ENCODE data around the gene SSB.

The SSB gene

GRCh38 chr2:169823996-169824372 lies 25.3 kb downstream of the SSB start:
- H3F3A ChIP-seq (ENCODE audit: insufficient read depth, low read length) = 0 out of 2 replicates have a peak, but pooled peaks cover 5% of the 10 kb centered on the region

GRCh38 chr2:169824373-169825333 lies 26.0 kb downstream of the SSB start, which contains the start of gene METTL5:
METTL5 (minus strand) TSS chr2:169824905; CDS start chr2:169824597, 308 bp downstream.
- TF ChIP-seq EZH2phosphoT487 (IDR thresholded peaks at IDR 0.05; ENCODE audit: low read length) (no peak), CTCF (IDR thresholded peaks at IDR 0.05; ENCODE audit: low read length) (peak; percentile 98)

More at GRCh38 chr2:169823996-169824372, 25.3 kb downstream of the SSB start:
- no peak for TF ChIP-seq EZH2phosphoT487 (IDR thresholded peaks at IDR 0.05; ENCODE audit: low read length)
- no peaks in the 10 kb centered on the region for H3K27me3 ChIP-seq (replicated peaks; ENCODE audit: insufficient read depth, low read length)
- peak overlapping the region; percentile 79 for H3K9ac ChIP-seq (ENCODE audit: low read length)
- H3K36me3 ChIP-seq (replicated peaks; ENCODE audit: insufficient read depth, low read length) = no peaks in the 10 kb centered on the region
- H3K4me2 ChIP-seq (ENCODE audit: low read depth, low read length) = peak overlapping the region; percentile 81
- H3K9me2 ChIP-seq (replicated peaks; ENCODE audit: insufficient read depth, low read length) = no peaks in the 10 kb centered on the region
- peaks cover 48% of the 10 kb centered on the region for H3K79me2 ChIP-seq (ENCODE audit: low read length)
- no peaks in the 10 kb centered on the region for H3K9me3 ChIP-seq (replicated peaks; ENCODE audit: insufficient read depth, low read length)
- H3K4me1 ChIP-seq (ENCODE audit: low read length) = peaks cover 14% of the 10 kb centered on the region
- peaks cover 4% of the 10 kb centered on the region for H4K20me1 ChIP-seq (ENCODE audit: insufficient read depth, low read length)
- peak overlapping the region; percentile 35; the same call in 1 of the 2 replicates for H3K27ac ChIP-seq (ENCODE audit: low read length)
- H3K4me3 ChIP-seq (ENCODE audit: low read length) = peak overlapping the region; percentile 91
- H2AFZ ChIP-seq (ENCODE audit: low read length) = peak overlapping the region; percentile 92
- DNase-seq = no peak

GRCh38 chr2:169827272-169828140 lies 28.8 kb downstream of the SSB start, which contains the start of gene UBR3:
UBR3 (plus strand) TSS chr2:169827454; CDS start chr2:169827508, 54 bp downstream.
- Histone ChIP-seq H3K4me3 (ENCODE audit: low read length) (peak within 1 kb of the TSS; percentile 99), H2AFZ (ENCODE audit: low read length) (peak within 1 kb of the TSS; percentile 71), H3K9me3 (replicated peaks; ENCODE audit: insufficient read depth, low read length) (no peaks in the 10 kb centered on the region), H3K4me1 (ENCODE audit: low read length) (peaks cover 16% of the 10 kb centered on the region), H4K20me1 (ENCODE audit: insufficient read depth, low read length) (peaks cover 10% of the 10 kb centered on the region), H3K36me3 (replicated peaks; ENCODE audit: insufficient read depth, low read length) (no peaks in the 10 kb centered on the region), H3K9ac (ENCODE audit: low read length) (peak within 1 kb of the TSS; percentile 81), H3K4me2 (ENCODE audit: low read depth, low read length) (peak within 1 kb of the TSS; percentile 67), H3F3A (ENCODE audit: insufficient read depth, low read length) (0 out of 2 replicates have a peak, but pooled peaks cover 5% of the 10 kb centered on the region), H3K27ac (ENCODE audit: low read length) (peak within 1 kb of the TSS; percentile 21; the same call in 1 of the 2 replicates), H3K27me3 (replicated peaks; ENCODE audit: insufficient read depth, low read length) (no peaks in the 10 kb centered on the region), H3K9me2 (replicated peaks; ENCODE audit: insufficient read depth, low read length) (no peaks in the 10 kb centered on the region), H3K79me2 (ENCODE audit: low read length) (peaks cover 69% of the 10 kb centered on the region)
- TF ChIP-seq CTCF (IDR thresholded peaks at IDR 0.05; ENCODE audit: low read length) (no peak), EZH2phosphoT487 (IDR thresholded peaks at IDR 0.05; ENCODE audit: low read length) (no peak)
- peak; percentile 92 for DNase-seq

More at GRCh38 chr2:169824373-169825333, 26.0 kb downstream of the SSB start, which contains the start of gene METTL5:
- Histone ChIP-seq H3K4me2 (ENCODE audit: low read depth, low read length) (peak within 1 kb of the TSS; percentile 81), H3K9me3 (replicated peaks; ENCODE audit: insufficient read depth, low read length) (no peaks in the 10 kb centered on the region), H3F3A (ENCODE audit: insufficient read depth, low read length) (0 out of 2 replicates have a peak, but pooled peaks cover 5% of the 10 kb centered on the region), H3K4me3 (ENCODE audit: low read length) (peak within 1 kb of the TSS; percentile 91), H2AFZ (ENCODE audit: low read length) (peak within 1 kb of the TSS; percentile 92), H4K20me1 (ENCODE audit: insufficient read depth, low read length) (peaks cover 7% of the 10 kb centered on the region), H3K9ac (ENCODE audit: low read length) (peak within 1 kb of the TSS; percentile 79), H3K27ac (ENCODE audit: low read length) (peak within 1 kb of the TSS; percentile 35; the same call in 1 of the 2 replicates), H3K79me2 (ENCODE audit: low read length) (peaks cover 54% of the 10 kb centered on the region), H3K9me2 (replicated peaks; ENCODE audit: insufficient read depth, low read length) (no peaks in the 10 kb centered on the region), H3K4me1 (ENCODE audit: low read length) (peaks cover 16% of the 10 kb centered on the region), H3K36me3 (replicated peaks; ENCODE audit: insufficient read depth, low read length) (no peaks in the 10 kb centered on the region), H3K27me3 (replicated peaks; ENCODE audit: insufficient read depth, low read length) (no peaks in the 10 kb centered on the region)
- DNase-seq = peak; percentile 83
